KOPT-K1 (cell line): ENCODE data around the gene SYNC.
A peak's percentile ranks its signal among the peaks of the same experiment; 100 is the strongest.
"Not testable (repeated sequence)": the region's sequence is repeated elsewhere in the genome, so short reads cannot be mapped to it uniquely, and the experiment has no call there.

Experiments used
- H3K27ac ChIP-seq: fragments of 200-600 bp; sonication (generic); 2 replicates; pipeline ENCODE4 v1.5.1; 2016; ENCODE audit warnings: antibody characterized with exemption, mild to moderate bottlenecking, low read depth, low read length; ENCODE audit not compliant: poor library complexity, severe bottlenecking
- H3K36me3 ChIP-seq: fragments of 200-600 bp; sonication (generic); 2 replicates; pipeline ENCODE4 v1.5.1; 2017; ENCODE audit warnings: antibody characterized with exemption, mild to moderate bottlenecking, low read length, moderate library complexity; ENCODE audit not compliant: insufficient read depth
- H3K9me3 ChIP-seq: fragments of 200-600 bp; sonication (generic); 2 replicates; pipeline ENCODE4 v1.5.1; 2017; ENCODE audit warnings: antibody characterized with exemption, low read length, mild to moderate bottlenecking; ENCODE audit not compliant: insufficient read depth, poor library complexity, severe bottlenecking

The SYNC gene

GRCh38 chr1:32684167-32684811 lies 18.3 kb downstream of the SYNC start:
- Histone ChIP-seq H3K27ac (no peak overlapping the region), H3K36me3 (peaks cover 87% of the 10 kb centered on the region)

DNA sequence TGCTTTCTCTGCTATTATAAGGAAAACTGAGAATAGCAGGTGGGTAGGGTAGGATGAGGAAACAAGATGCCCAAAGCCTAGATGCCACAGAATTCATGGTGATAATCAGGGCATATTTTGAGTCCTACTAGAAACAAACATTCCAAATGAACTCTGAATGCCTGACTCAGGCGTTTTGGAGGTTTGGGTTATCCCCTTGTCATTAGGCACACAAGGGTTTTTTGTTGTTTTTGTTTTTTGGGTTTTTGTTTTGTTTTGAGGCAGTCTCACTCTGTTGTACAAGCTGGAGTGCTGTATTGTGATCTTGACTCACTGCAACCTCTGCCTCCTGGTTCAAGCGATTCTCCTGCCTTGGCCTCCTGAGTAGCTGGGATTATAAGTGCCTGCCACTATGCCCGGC lies 19.2 kb downstream of the SYNC start:
- peaks cover 91% of the 10 kb centered on the region for H3K36me3 ChIP-seq
- no peak overlapping the region for H3K27ac ChIP-seq
- H3K9me3 ChIP-seq = no peaks in the 10 kb centered on the region

More at GRCh38 chr1:32684167-32684811, 18.3 kb downstream of the SYNC start:
- H3K9me3 ChIP-seq = no peaks in the 10 kb centered on the region

GRCh38 chr1:32681999-32682398 lies 20.6 kb downstream of the SYNC start:
- Histone ChIP-seq H3K27ac (no peak overlapping the region), H3K9me3 (no peaks in the 10 kb centered on the region), H3K36me3 (peaks cover 100% of the 10 kb centered on the region)

DNA sequence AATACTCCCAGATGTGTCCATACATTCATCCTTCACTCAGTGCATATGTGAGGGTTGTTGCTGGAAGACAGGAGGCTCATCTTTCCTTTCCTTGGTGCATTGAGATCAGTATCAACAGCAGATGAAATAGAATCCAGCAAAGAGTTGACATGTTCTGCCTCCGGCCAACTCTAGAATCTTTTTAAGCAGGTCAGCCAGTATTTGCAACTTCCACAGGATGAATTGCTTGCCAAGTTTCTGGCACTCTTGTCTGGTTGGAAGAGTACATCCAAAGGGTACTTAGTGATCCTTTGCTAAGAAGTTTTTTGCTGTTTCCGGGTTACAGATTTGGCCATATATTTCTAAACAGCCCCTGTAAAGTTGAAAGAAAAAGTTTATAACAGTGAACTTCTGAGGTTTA lies 21.1 kb downstream of the SYNC start:
- Histone ChIP-seq H3K36me3 (peaks cover 100% of the 10 kb centered on the region), H3K27ac (no peak overlapping the region), H3K9me3 (no peaks in the 10 kb centered on the region)

- peaks cover 100% of the 10 kb centered on the region for H3K36me3 ChIP-seq
- no peaks in the 10 kb centered on the region for H3K9me3 ChIP-seq
- H3K27ac ChIP-seq = no peak overlapping the region
Measured at GRCh38 chr1:32680642-32681041, 21.9 kb downstream of the SYNC start.

GRCh38 chr1:32679993-32680392 lies 22.6 kb downstream of the SYNC start:
- not testable (repeated sequence) for H3K27ac ChIP-seq, H3K9me3 ChIP-seq
- H3K36me3 ChIP-seq = peaks cover 100% of the 10 kb centered on the region

DNA sequence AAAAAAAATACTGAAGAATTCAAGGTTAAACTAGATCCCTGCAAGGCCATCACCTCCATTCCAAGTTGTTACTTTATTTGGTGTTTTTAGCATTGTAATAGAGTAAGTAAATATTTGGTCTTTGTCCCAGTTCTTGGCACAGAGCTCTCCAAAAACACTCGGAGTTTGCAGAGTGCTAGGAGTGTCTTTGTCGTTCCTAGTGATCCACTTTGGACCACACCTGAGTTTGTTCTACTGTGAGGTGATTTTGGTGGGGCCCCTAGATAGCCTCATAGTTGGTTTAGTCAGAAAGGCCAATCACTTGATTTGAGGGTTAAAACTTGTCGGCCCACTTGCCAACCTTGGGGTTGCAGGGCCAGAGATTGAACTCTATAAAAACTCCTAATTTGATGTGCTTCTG lies 25.6 kb downstream of the SYNC start:
- H3K9me3 ChIP-seq = no peaks in the 10 kb centered on the region
- no peak overlapping the region for H3K27ac ChIP-seq

GRCh38 chr1:32668716-32669115 lies 33.9 kb downstream of the SYNC start:
- not testable (repeated sequence) for H3K9me3 ChIP-seq, H3K27ac ChIP-seq
- peaks cover 100% of the 10 kb centered on the region for H3K36me3 ChIP-seq

More for the DNA sequence above, 25.6 kb downstream of the SYNC start:
- peaks cover 100% of the 10 kb centered on the region for H3K36me3 ChIP-seq

DNA sequence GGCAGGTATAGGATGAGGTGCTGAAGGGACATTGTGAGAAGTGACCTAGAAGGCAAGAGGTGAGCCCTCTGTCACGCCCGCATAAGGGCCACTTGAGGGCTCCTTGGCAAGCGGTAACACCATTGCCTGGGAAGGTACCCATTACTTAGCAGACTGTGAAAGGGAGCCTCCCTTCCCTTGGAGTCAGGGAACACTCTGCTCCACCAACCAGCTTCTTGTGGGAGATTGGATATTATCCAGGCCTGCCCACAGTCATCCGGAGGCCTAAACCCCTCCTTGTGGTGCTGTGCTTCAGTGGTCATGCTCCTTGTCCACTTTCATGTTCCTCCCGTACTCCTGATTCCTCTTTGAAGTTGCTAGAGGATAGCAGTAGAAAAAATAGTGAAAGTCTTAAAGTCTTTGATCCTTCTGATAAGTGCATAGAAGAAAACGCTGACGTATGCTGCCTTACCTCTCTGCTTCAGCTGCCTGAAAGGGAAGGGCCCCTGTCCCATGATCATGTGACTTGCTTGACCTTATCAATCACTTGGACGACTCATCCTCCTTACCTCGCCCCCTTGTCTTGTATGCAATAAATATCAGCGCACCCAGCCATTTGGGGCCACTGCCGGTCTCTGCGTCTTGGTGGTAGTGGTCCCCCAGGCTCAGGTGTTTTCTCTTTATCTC lies 35.5 kb downstream of the SYNC start:
- no peak overlapping the region for H3K27ac ChIP-seq
- H3K9me3 ChIP-seq = no peaks in the 10 kb centered on the region
- peaks cover 100% of the 10 kb centered on the region for H3K36me3 ChIP-seq

GRCh38 chr1:32665915-32666314 lies 36.7 kb downstream of the SYNC start:
- H3K27ac ChIP-seq = no peak overlapping the region
- peaks cover 100% of the 10 kb centered on the region for H3K36me3 ChIP-seq
- H3K9me3 ChIP-seq = no peaks in the 10 kb centered on the region

DNA sequence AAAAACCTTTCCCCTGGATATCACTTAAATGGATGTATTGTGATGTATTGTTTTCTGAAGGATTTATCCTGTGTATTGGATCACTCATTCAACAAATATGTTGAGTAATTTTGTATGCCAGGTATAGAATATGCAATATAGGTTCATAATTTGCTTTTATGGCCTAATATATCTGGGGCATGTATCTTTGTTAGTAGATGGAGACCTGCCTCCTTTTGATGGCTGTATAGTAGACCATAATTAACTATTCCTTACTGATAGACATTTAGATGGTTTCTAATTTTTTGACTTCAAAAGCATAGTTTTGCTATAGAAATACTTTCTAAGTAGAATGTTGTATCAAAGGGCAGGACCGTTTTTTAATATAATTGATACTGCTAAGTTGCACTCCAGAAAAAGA lies 43.0 kb downstream of the SYNC start:
- no peaks in the 10 kb centered on the region for H3K9me3 ChIP-seq
- no peak overlapping the region for H3K27ac ChIP-seq
- peaks cover 98% of the 10 kb centered on the region for H3K36me3 ChIP-seq

GRCh38 chr1:32652244-32652962 lies 50.2 kb downstream of the SYNC start:
- Histone ChIP-seq H3K36me3 (peaks cover 57% of the 10 kb centered on the region), H3K27ac (peak overlapping the region; percentile 98), H3K9me3 (no peaks in the 10 kb centered on the region)

DNA sequence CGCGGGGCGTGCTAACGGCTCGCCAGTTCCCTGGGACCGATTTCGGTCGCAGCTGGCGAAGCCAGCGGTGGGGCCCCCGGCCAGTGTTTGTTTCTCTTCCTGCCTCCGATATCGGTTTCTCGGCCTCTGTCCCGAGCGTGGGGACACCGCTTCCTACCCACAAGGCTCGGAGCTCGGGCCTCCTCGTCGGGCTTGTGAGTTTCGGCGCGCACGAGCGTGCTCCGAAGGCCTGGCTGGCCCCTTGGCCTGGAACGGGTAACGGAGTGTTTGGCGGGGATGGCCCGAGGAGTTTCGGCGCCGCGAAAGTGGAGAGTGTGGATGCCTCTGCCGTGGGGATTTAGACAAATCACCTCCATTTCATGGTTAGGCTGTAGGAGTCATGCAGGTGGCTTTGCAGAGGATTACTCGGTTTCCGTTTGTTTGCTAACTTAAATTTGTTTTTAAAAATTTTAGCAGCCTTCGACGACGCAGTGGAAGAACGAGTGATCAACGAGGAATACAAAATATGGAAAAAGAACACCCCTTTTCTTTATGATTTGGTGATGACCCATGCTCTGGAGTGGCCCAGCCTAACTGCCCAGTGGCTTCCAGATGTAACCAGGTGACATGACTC lies 51.0 kb downstream of the SYNC start:
- H3K36me3 ChIP-seq = peaks cover 49% of the 10 kb centered on the region
- no peaks in the 10 kb centered on the region for H3K9me3 ChIP-seq
- peak overlapping the region; percentile 98 for H3K27ac ChIP-seq

DNA sequence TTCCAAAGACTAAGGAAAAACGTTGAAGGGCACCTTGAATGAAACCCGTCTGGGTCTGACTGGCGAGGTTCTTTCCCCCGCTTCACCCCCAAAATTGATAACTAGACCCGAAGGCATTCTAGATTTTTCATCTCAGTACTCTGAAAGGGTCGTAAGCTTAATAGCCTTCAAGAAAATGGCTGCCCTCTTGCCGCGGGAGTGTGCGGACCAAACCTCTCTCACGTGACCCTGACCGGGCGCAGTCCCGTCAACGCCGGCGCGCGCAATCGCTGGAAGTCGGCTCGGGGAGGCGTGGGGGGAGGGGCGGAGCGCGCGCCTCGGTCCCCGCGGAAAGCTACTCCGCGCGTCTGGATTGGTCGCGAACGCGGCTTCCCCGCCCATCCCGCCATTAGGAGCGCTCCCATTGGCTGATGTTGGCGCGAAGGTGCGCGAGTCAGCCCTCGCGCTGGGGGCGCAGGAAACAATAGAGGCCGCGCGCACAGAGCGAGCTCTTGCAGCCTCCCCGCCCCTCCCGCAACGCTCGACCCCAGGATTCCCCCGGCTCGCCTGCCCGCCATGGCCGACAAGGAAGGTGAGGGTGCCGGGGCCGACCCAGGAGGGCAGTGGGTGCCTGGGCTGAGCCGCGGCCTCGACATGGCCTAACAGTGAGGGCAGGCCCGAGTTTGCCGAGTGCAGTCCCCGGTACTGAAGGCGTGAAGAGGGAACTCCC lies 51.7 kb downstream of the SYNC start, which contains the start of gene RBBP4:
TSS of gene RBBP4 (plus strand) at position 457 of the 709 bp plus-strand sequence. CDS start at position 556, 99 bp downstream.
- H3K36me3 ChIP-seq = peaks cover 44% of the 10 kb centered on the region
- H3K27ac ChIP-seq = peak within 1 kb of the TSS; percentile 98
- no peaks in the 10 kb centered on the region for H3K9me3 ChIP-seq
